ENCODE results near the gene MMP2.

The MMP2 gene

GRCh38 chr16:55434000-55434399 is 45.0 kb upstream of the MMP2 start:
- H3K36me3 ChIP-seq (replicated peaks; ENCODE audit: insufficient read depth, low read length), result no peaks in the 10 kb centered on the region
- DNase-seq, result no peak
- H3K9me2 ChIP-seq (replicated peaks; ENCODE audit: insufficient read depth, low read length), result no peaks in the 10 kb centered on the region
- H3K27me3 ChIP-seq (replicated peaks; ENCODE audit: insufficient read depth, low read length), result no peaks in the 10 kb centered on the region
- H3K4me1 ChIP-seq (ENCODE audit: low read length), result no peaks in the 10 kb centered on the region
- H3K79me2 ChIP-seq (ENCODE audit: low read length), result no peaks in the 10 kb centered on the region
- no peaks in the 10 kb centered on the region for H4K20me1 ChIP-seq (ENCODE audit: insufficient read depth, low read length)
- no peak overlapping the region for H3K9ac ChIP-seq (ENCODE audit: low read length)
- H3F3A ChIP-seq (ENCODE audit: insufficient read depth, low read length), result no peaks in the 10 kb centered on the region
- H3K27ac ChIP-seq (ENCODE audit: low read length), result no peak overlapping the region
- no peaks in the 10 kb centered on the region for H3K9me3 ChIP-seq (replicated peaks; ENCODE audit: insufficient read depth, low read length)
- H3K4me2 ChIP-seq (ENCODE audit: low read depth, low read length), result no peak overlapping the region
- no peak overlapping the region for H2AFZ ChIP-seq (ENCODE audit: low read length)
- no peak overlapping the region for H3K4me3 ChIP-seq (ENCODE audit: low read length)
- TF ChIP-seq CTCF (IDR thresholded peaks at IDR 0.05; ENCODE audit: low read length) (no peak), EZH2 (optimal IDR thresholded peaks at IDR 0.05; ENCODE audit: low read depth, low read length) (no peak), EZH2phosphoT487 (IDR thresholded peaks at IDR 0.05; ENCODE audit: low read length) (no peak)

GRCh38 chr16:55435387-55435786 is 43.6 kb upstream of the MMP2 start:
- TF ChIP-seq CTCF (IDR thresholded peaks at IDR 0.05; ENCODE audit: low read length) (no peak), EZH2 (optimal IDR thresholded peaks at IDR 0.05; ENCODE audit: low read depth, low read length) (no peak), EZH2phosphoT487 (IDR thresholded peaks at IDR 0.05; ENCODE audit: low read length) (no peak)
- no peaks in the 10 kb centered on the region for H3K27me3 ChIP-seq (replicated peaks; ENCODE audit: insufficient read depth, low read length)
- DNase-seq, result no peak

DNA sequence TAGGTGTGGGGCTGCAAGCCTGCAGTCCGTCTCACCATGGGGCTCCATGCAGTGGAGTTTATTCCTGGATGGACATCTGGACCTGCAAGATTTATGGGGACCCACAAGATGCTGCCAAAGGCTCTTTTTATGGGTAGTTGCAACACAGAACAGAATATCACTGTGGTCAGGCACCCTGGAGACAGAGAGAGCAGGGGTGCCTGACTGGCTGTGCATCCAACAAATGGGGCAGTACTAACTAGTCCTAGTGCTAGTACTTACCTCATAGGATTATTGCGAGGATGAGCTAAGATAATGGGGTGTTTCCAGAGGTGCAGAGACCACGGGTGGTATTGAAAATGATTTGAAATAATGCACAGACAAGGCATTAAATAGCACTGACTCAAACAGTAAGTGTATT is 42.4 kb upstream of the MMP2 start:
- Histone ChIP-seq H3K36me3 (replicated peaks; ENCODE audit: insufficient read depth, low read length) (no peaks in the 10 kb centered on the region), H3K4me3 (ENCODE audit: low read length) (no peak overlapping the region), H3K4me2 (ENCODE audit: low read depth, low read length) (no peak overlapping the region), H3K9ac (ENCODE audit: low read length) (no peak overlapping the region), H4K20me1 (ENCODE audit: insufficient read depth, low read length) (no peaks in the 10 kb centered on the region), H3F3A (ENCODE audit: insufficient read depth, low read length) (no peaks in the 10 kb centered on the region), H3K27ac (ENCODE audit: low read length) (no peak overlapping the region), H2AFZ (ENCODE audit: low read length) (no peak overlapping the region), H3K9me3 (replicated peaks; ENCODE audit: insufficient read depth, low read length) (no peaks in the 10 kb centered on the region), H3K9me2 (replicated peaks; ENCODE audit: insufficient read depth, low read length) (no peaks in the 10 kb centered on the region), H3K4me1 (ENCODE audit: low read length) (no peaks in the 10 kb centered on the region), H3K79me2 (ENCODE audit: low read length) (no peaks in the 10 kb centered on the region), H3K27me3 (replicated peaks; ENCODE audit: insufficient read depth, low read length) (no peaks in the 10 kb centered on the region)
- no peak for DNase-seq
- no peak for TF ChIP-seq EZH2 (optimal IDR thresholded peaks at IDR 0.05; ENCODE audit: low read depth, low read length)
- no peak for TF ChIP-seq CTCF (IDR thresholded peaks at IDR 0.05; ENCODE audit: low read length)
- TF ChIP-seq EZH2phosphoT487 (IDR thresholded peaks at IDR 0.05; ENCODE audit: low read length), result no peak

More at GRCh38 chr16:55435387-55435786, 43.6 kb upstream of the MMP2 start:
- Histone ChIP-seq H4K20me1 (ENCODE audit: insufficient read depth, low read length) (no peaks in the 10 kb centered on the region), H3K9ac (ENCODE audit: low read length) (no peak overlapping the region), H3K4me3 (ENCODE audit: low read length) (no peak overlapping the region), H3F3A (ENCODE audit: insufficient read depth, low read length) (no peaks in the 10 kb centered on the region), H3K9me2 (replicated peaks; ENCODE audit: insufficient read depth, low read length) (no peaks in the 10 kb centered on the region), H3K36me3 (replicated peaks; ENCODE audit: insufficient read depth, low read length) (no peaks in the 10 kb centered on the region), H2AFZ (ENCODE audit: low read length) (no peak overlapping the region), H3K9me3 (replicated peaks; ENCODE audit: insufficient read depth, low read length) (no peaks in the 10 kb centered on the region), H3K4me1 (ENCODE audit: low read length) (no peaks in the 10 kb centered on the region), H3K79me2 (ENCODE audit: low read length) (no peaks in the 10 kb centered on the region), H3K27ac (ENCODE audit: low read length) (no peak overlapping the region), H3K4me2 (ENCODE audit: low read depth, low read length) (no peak overlapping the region)
